ENCODE results near the gene ITGB5. TPM values are rescaled to one million over a fixed set of nuclear protein-coding genes. Genes with fewer than 3 reads are reported as not detected.
"Not testable (repeated sequence)": the region's sequence is repeated elsewhere in the genome, so short reads cannot be mapped to it uniquely, and the experiment has no call there.

Gene ITGB5
- total RNA-seq, 1 donor from 2014 or later = 156 TPM

GRCh38 chr3:124829819-124830554 lies 57.2 kb downstream of the ITGB5 start:
- no peak for DNase-seq (ENCODE audit: extremely low spot score in 2 of 2)
- intact Hi-C loops (cut with DNase I) = no loop called here
- TF ChIP-seq CTCF (IDR thresholded peaks at IDR 0.05) = no peak
- Histone ChIP-seq H3K4me3 (no peak overlapping the region), H3K36me3 (no peaks in the 10 kb centered on the region), H3K27ac (peak overlapping the region; percentile 80), H3K4me1 (peaks cover 76% of the 10 kb centered on the region), H3K9me3 (no peaks in the 10 kb centered on the region), H3K27me3 (no peaks in the 10 kb centered on the region)

GRCh38 chr3:124829178-124829818 lies 57.9 kb downstream of the ITGB5 start:
- H3K9me3 ChIP-seq = no peaks in the 10 kb centered on the region
- no peaks in the 10 kb centered on the region for H3K27me3 ChIP-seq
- H3K27ac ChIP-seq = peak overlapping the region; percentile 80
- no peak for DNase-seq (ENCODE audit: extremely low spot score in 2 of 2)
- no peak overlapping the region for H3K4me3 ChIP-seq
- H3K36me3 ChIP-seq = no peaks in the 10 kb centered on the region
- intact Hi-C loops (cut with DNase I) = no loop called here
- TF ChIP-seq POLR2AphosphoS5 (IDR thresholded peaks at IDR 0.05; ENCODE audit: insufficient read depth in 1 of 2, low read depth in 1 of 2) (no peak), CTCF (IDR thresholded peaks at IDR 0.05) (no peak), POLR2A (IDR thresholded peaks at IDR 0.05) (no peak)
- peaks cover 70% of the 10 kb centered on the region for H3K4me1 ChIP-seq

- intact Hi-C loops (cut with DNase I); H3K27me3 ChIP-seq; H3K9me3 ChIP-seq; H3K4me3 ChIP-seq; DNase-seq (ENCODE audit: extremely low spot score in 2 of 2); H3K36me3 ChIP-seq: not testable (repeated sequence)
- peak overlapping the region; percentile 55 for H3K27ac ChIP-seq
- H3K4me1 ChIP-seq = peaks cover 56% of the 10 kb centered on the region
These were observed 59.5 kb downstream of the ITGB5 start for GRCh38 chr3:124827476-124828206.

GRCh38 chr3:124826703-124827102 lies 60.5 kb downstream of the ITGB5 start:
- H3K4me1 ChIP-seq = peaks cover 47% of the 10 kb centered on the region
- H3K4me3 ChIP-seq = no peak overlapping the region
- no peaks in the 10 kb centered on the region for H3K9me3 ChIP-seq
- no peaks in the 10 kb centered on the region for H3K36me3 ChIP-seq
- no peak for DNase-seq (ENCODE audit: extremely low spot score in 2 of 2)
- peak overlapping the region; percentile 55 for H3K27ac ChIP-seq
- intact Hi-C loops (cut with DNase I) = no loop called here
- TF ChIP-seq POLR2AphosphoS5 (IDR thresholded peaks at IDR 0.05; ENCODE audit: insufficient read depth in 1 of 2, low read depth in 1 of 2) (peak in 1 of 2 donors; percentile 64), POLR2A (IDR thresholded peaks at IDR 0.05) (no peak)
- H3K27me3 ChIP-seq = no peaks in the 10 kb centered on the region

- intact Hi-C loops (cut with DNase I) = no loop called here
- Histone ChIP-seq H3K4me3 (no peak overlapping the region), H3K36me3 (peaks cover 0 to 5% of the 10 kb centered on the region in 2 donors), H3K27ac (no peak overlapping the region), H3K27me3 (no peaks in the 10 kb centered on the region), H3K4me1 (peaks cover 30% of the 10 kb centered on the region), H3K9me3 (no peaks in the 10 kb centered on the region)
- no peak for TF ChIP-seq POLR2AphosphoS5 (IDR thresholded peaks at IDR 0.05; ENCODE audit: insufficient read depth in 1 of 2, low read depth in 1 of 2)
- TF ChIP-seq CTCF (IDR thresholded peaks at IDR 0.05) = no peak
- TF ChIP-seq POLR2A (IDR thresholded peaks at IDR 0.05) = no peak
- DNase-seq (ENCODE audit: extremely low spot score in 2 of 2) = no peak
These were observed 62.8 kb downstream of the ITGB5 start for GRCh38 chr3:124824286-124824915.
